CD14-positive monocyte (primary cell): Measurements from ENCODE around the gene NEUROD4. TPM values are rescaled to one million over a fixed set of nuclear protein-coding genes. Genes with fewer than 3 reads are reported as not detected.

ENCODE experiments used
- DNase-seq, 3 donors: peaks; one replicate each; pipeline ENCODE4 v3.0.0-alpha.2; 2011 to 2022
- H2AFZ ChIP-seq: 2 replicates; pipeline ENCODE4 v1.6.0; 2012; ENCODE audit warnings: mild to moderate bottlenecking, low read depth, low read length, inconsistent platforms; ENCODE audit not compliant: insufficient read depth, poor library complexity, severe bottlenecking
- H3K27ac ChIP-seq, 2 donors: 1 replicate in 1 of 2; 2 replicates in 1 of 2; pipeline ENCODE4 v1.5.1; 2012 to 2013; ENCODE audit warnings: low read length in 2 of 2, control low read depth in 1 of 2, inconsistent platforms in 1 of 2, low read depth in 1 of 2, mild to moderate bottlenecking in 1 of 2
- H3K27me3 ChIP-seq, 2 donors: one replicate each; pipeline versions ENCODE4 v1.6.0 to v1.6.1; 2011 to 2013; ENCODE audit warnings: low read length in 2 of 2; ENCODE audit not compliant: control insufficient read depth in 2 of 2, insufficient read depth in 2 of 2
- H3K36me3 ChIP-seq, 2 donors: replicated peaks in 1 of 2; 1 replicate in 1 of 2; 2 replicates in 1 of 2; pipeline versions ENCODE4 v1.5.1 to v1.6.1; 2012 to 2013; ENCODE audit warnings: low read length in 2 of 2, control low read depth in 1 of 2, inconsistent platforms in 1 of 2, mild to moderate bottlenecking in 1 of 2; ENCODE audit not compliant: insufficient read depth in 2 of 2, control insufficient read depth in 1 of 2
- H3K4me1 ChIP-seq, 2 donors: 1 replicate in 1 of 2; 2 replicates in 1 of 2; pipeline versions ENCODE4 v1.5.1 to v1.6.1; 2012 to 2013; ENCODE audit warnings: low read length in 2 of 2, control low read depth in 1 of 2, inconsistent platforms in 1 of 2, mild to moderate bottlenecking in 1 of 2, moderate library complexity in 1 of 2; ENCODE audit not compliant: insufficient read depth in 2 of 2, control insufficient read depth in 1 of 2
- H3K4me2 ChIP-seq: replicated peaks from 2 replicates; pipeline ENCODE3; 2012; ENCODE audit warnings: low read length, moderate library complexity, mild to moderate bottlenecking; ENCODE audit not compliant: poor library complexity, severe bottlenecking; ENCODE audit errors: extremely low read depth
- H3K4me3 ChIP-seq, 3 experiments: fragments of 200-600 bp in 1 of 3; sonication (generic) in 1 of 3; replicated peaks in 1 of 3; 1 replicate in 2 of 3; 2 replicates in 1 of 3; pipeline ENCODE4 v1.5.1; 2011 to 2013; ENCODE audit warnings: low read length in 3 of 3, mild to moderate bottlenecking in 3 of 3, control low read depth in 2 of 3, low read depth in 2 of 3, inconsistent platforms in 1 of 3, moderate library complexity in 1 of 3
- H3K79me2 ChIP-seq: 2 replicates; pipeline ENCODE4 v1.6.0; 2012; ENCODE audit warnings: mild to moderate bottlenecking, control low read depth, inconsistent platforms, low read length, moderate library complexity; ENCODE audit not compliant: insufficient read depth
- H3K9ac ChIP-seq: 2 replicates; pipeline ENCODE4 v1.6.0; 2017; ENCODE audit warnings: low read length, mild to moderate bottlenecking; ENCODE audit not compliant: insufficient read depth, poor library complexity, severe bottlenecking
- H3K9me3 ChIP-seq, 2 donors: replicated peaks in 1 of 2; 1 replicate in 1 of 2; 2 replicates in 1 of 2; pipeline versions ENCODE4 v1.5.1 to v1.6.1; 2012 to 2013; ENCODE audit warnings: low read length in 2 of 2, control low read depth in 1 of 2; ENCODE audit not compliant: control insufficient read depth in 1 of 2, insufficient read depth in 1 of 2
- H4K20me1 ChIP-seq: 2 replicates; pipeline ENCODE4 v1.6.0; 2012; ENCODE audit warnings: mild to moderate bottlenecking, low read length, control low read depth, moderate library complexity; ENCODE audit not compliant: insufficient read depth
- H3K27ac Mint-ChIP-seq, 7 donors: one replicate each; pipeline ENCODE4 v1.8.0; 2020; ENCODE audit warnings: mild to moderate bottlenecking in 7 of 7, mixed read lengths in 7 of 7, moderate library complexity in 6 of 7, inconsistent platforms in 2 of 7
- H3K27me3 Mint-ChIP-seq, 3 donors: one replicate each; pipeline ENCODE4 v1.8.0; 2021 to 2022; ENCODE audit warnings: low read depth in 3 of 3, mild to moderate bottlenecking in 3 of 3, mixed read lengths in 3 of 3, moderate library complexity in 3 of 3, inconsistent platforms in 1 of 3
- H3K36me3 Mint-ChIP-seq, 2 donors: one replicate each; pipeline ENCODE4 v1.8.0; 2020; ENCODE audit warnings: mixed read lengths in 2 of 2, inconsistent platforms in 1 of 2, mild to moderate bottlenecking in 1 of 2
- H3K4me1 Mint-ChIP-seq: one replicate; pipeline ENCODE4 v1.8.0; 2020; ENCODE audit warnings: mild to moderate bottlenecking, mixed read lengths
- H3K4me3 Mint-ChIP-seq, 2 donors: one replicate each; pipeline ENCODE4 v1.8.0; 2020; ENCODE audit warnings: mild to moderate bottlenecking in 2 of 2, mixed read lengths in 2 of 2, moderate library complexity in 1 of 2
- H3K9me3 Mint-ChIP-seq, 7 donors: one replicate each; pipeline ENCODE4 v1.8.0; 2020 to 2022; ENCODE audit warnings: mixed read lengths in 7 of 7, mild to moderate bottlenecking in 6 of 7, moderate library complexity in 6 of 7, inconsistent platforms in 2 of 7
- WGBS: methylation state at CpG from one replicate; pipeline ENCODE4 v1.1.5; 2013; ENCODE audit warnings: missing lambda C conversion rate; ENCODE audit not compliant: insufficient coverage; 5-methylcytosine and 5-hydroxymethylcytosine counted together
- intact Hi-C, 2 donors: fragments of 100-400 bp; cut with micrococcal nuclease; formaldehyde crosslinking; loops; one replicate each; pipeline versions ENCODE4 v1.15.0 to v1.15.1; 2023
- polyA minus RNA-seq: library from RNA; depleted of rRNA, polyadenylated mRNA; stranded (reverse); fragments of >200 nt; gene quantifications from 2 replicates; pipeline ENCODE4 v1.2.3, GENCODE V29; 2012
- polyA plus RNA-seq, 3 donors: library from polyadenylated mRNA; depleted of rRNA in 1 of 3; unstranded in 2 of 3; stranded (reverse) in 1 of 3; fragments of 300-500 nt in 2 of 3; fragments of >200 nt in 1 of 3; fragmentation: Illumina TruSeq in 2 of 3; gene quantifications; 1 replicate in 2 of 3; 2 replicates in 1 of 3; pipeline ENCODE4 v1.2.3, GENCODE V29; 2012 to 2021
- total RNA-seq, 12 experiments: library from RNA in 1 of 12; stranded (reverse) in 1 of 12; fragments of 120-200 nt in 1 of 12; gene quantifications; one replicate each; pipeline ENCODE4 v1.2.4 and lab custom pipeline; 2013 to 2026; ENCODE audit warnings: mixed read lengths in 6 of 12, inconsistent platforms in 1 of 12
- TF ChIP-seq, protein P1 (sequence below): fragments of 200-600 bp; IDR thresholded peaks from one replicate; pipeline ENCODE4 v1.8.0; 2022; ENCODE audit warnings: antibody characterized with exemption, mild to moderate bottlenecking

Gene NEUROD4, protein sequence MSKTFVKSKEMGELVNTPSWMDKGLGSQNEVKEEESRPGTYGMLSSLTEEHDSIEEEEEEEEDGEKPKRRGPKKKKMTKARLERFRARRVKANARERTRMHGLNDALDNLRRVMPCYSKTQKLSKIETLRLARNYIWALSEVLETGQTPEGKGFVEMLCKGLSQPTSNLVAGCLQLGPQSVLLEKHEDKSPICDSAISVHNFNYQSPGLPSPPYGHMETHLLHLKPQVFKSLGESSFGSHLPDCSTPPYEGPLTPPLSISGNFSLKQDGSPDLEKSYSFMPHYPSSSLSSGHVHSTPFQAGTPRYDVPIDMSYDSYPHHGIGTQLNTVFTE
- total RNA-seq (2013), result 0.02 TPM
- polyA plus RNA-seq, result not detected
- not detected in 2 replicates for polyA minus RNA-seq
- total RNA-seq (lab: John Stamatoyannopoulos, UW), result 0 to 2.3 (median 0.17) reads per million in 11 experiments

DNA sequence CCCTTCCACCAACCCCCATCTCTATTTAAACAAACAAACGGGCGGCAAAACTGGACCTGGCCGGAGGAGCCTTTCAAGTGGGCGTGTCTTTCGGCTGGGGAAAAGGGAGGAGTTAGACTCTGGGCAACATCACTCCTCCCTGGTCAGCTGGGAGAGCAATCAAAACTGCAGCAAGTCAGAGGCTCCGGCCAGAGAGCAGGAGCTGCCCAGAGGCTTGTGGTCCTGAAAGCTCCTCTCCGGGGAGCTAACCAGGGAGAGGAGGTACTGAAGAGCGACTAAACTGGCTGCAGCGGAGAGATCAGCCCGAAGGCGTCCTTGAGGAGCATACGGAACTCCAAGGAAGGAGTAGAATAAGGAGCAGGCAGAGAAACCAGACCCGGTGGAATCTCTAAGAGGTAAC is at the start of gene NEUROD4:
Gene NEUROD4 (plus strand): TSS at position 191 of the 400 bp plus-strand sequence. CDS start 6,466 bp downstream, outside the sequence.
- 11% methylated on average over 8 of the region's 13 CpGs for WGBS

DNA sequence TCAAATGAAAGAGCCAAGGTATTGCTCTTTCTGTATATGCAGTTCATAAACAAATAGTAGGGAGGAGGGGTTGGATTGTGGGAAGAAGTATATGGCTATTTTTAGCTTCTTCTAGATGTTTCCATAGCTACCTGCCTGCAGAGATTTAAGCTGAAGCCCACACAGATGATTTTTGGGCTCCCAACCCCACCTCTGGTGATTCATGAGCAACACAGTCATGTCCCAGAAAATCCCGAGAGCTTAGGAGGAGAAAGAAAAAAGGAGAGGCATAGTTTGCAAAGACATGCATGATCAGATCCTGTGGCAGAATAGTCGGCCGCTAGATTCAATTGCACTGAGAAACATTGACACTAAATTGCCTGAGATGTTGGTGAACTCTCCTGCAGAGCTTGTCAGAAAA is 49.0 kb upstream of the NEUROD4 start:
- TF ChIP-seq, protein P1, sequence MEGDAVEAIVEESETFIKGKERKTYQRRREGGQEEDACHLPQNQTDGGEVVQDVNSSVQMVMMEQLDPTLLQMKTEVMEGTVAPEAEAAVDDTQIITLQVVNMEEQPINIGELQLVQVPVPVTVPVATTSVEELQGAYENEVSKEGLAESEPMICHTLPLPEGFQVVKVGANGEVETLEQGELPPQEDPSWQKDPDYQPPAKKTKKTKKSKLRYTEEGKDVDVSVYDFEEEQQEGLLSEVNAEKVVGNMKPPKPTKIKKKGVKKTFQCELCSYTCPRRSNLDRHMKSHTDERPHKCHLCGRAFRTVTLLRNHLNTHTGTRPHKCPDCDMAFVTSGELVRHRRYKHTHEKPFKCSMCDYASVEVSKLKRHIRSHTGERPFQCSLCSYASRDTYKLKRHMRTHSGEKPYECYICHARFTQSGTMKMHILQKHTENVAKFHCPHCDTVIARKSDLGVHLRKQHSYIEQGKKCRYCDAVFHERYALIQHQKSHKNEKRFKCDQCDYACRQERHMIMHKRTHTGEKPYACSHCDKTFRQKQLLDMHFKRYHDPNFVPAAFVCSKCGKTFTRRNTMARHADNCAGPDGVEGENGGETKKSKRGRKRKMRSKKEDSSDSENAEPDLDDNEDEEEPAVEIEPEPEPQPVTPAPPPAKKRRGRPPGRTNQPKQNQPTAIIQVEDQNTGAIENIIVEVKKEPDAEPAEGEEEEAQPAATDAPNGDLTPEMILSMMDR, result no peak
- Histone ChIP-seq H4K20me1 (no peaks in the 10 kb centered on the region), H3K27me3 (no peaks in the 10 kb centered on the region), H3K4me3 (no peak overlapping the region), H3K36me3 (no peaks in the 10 kb centered on the region), H3K27ac (no peak overlapping the region), H3K4me2 (no peak overlapping the region), H2AFZ (no peak overlapping the region), H3K9me3 (no peaks in the 10 kb centered on the region), H3K9ac (no peak overlapping the region), H3K4me1 (no peaks in the 10 kb centered on the region), H3K79me2 (no peaks in the 10 kb centered on the region)
- intact Hi-C loops, result no loop called here
- Mint-ChIP-seq H3K27ac (no peak overlapping the region), H3K4me1 (peaks cover 3% of the 10 kb centered on the region), H3K4me3 (no peak overlapping the region), H3K9me3 (no peaks in the 10 kb centered on the region), H3K36me3 (peaks cover 4 to 10% of the 10 kb centered on the region in 2 donors), H3K27me3 (peaks cover 0 to 1% (median 0%) of the 10 kb centered on the region in 3 donors)
- 100% methylated on average over 3 of the region's 3 CpGs for WGBS
- no peak for DNase-seq

More for the DNA sequence above, at the start of gene NEUROD4:
- H3K4me3 ChIP-seq, result peak within 1 kb of the TSS in 1 of 3 experiments; percentile 23
- TF ChIP-seq, protein P1, result no peak
- no peak within 1 kb of the TSS for H3K27ac ChIP-seq
- DNase-seq, result peak; percentile 33 to 53 (median 46)
- H3K4me2 ChIP-seq, result peak within 1 kb of the TSS; percentile 32
- peaks cover 0 to 4% (median 0%) of the 10 kb centered on the region in 7 donors for H3K9me3 Mint-ChIP-seq
- peaks cover 0 to 1% of the 10 kb centered on the region in 2 donors for H3K36me3 Mint-ChIP-seq
- peaks cover 10% of the 10 kb centered on the region for H3K4me1 Mint-ChIP-seq
- H2AFZ ChIP-seq, result no peak within 1 kb of the TSS
- H3K27me3 ChIP-seq, result peaks cover 61 to 84% of the 10 kb centered on the region in 2 donors
- intact Hi-C loops, result loop anchor here in 1 of 2 donors (5.0 kb wide), 1 partner anchor 33 kb away; no protein-coding TSS in a partner anchor
- H3K9me3 ChIP-seq, result no peaks in the 10 kb centered on the region
- H3K36me3 ChIP-seq, result no peaks in the 10 kb centered on the region
- no peaks in the 10 kb centered on the region for H3K79me2 ChIP-seq
- H3K4me3 Mint-ChIP-seq, result peak within 1 kb of the TSS; percentile 51 to 88
- H4K20me1 ChIP-seq, result no peaks in the 10 kb centered on the region
- no peak within 1 kb of the TSS for H3K9ac ChIP-seq
- peaks cover 27 to 54% (median 42%) of the 10 kb centered on the region in 3 donors for H3K27me3 Mint-ChIP-seq
- H3K4me1 ChIP-seq, result peaks cover 7 to 8% of the 10 kb centered on the region in 2 donors
- H3K27ac Mint-ChIP-seq, result no peak within 1 kb of the TSS
